ENCODE measurements around the gene LIN52.

The LIN52 gene, protein sequence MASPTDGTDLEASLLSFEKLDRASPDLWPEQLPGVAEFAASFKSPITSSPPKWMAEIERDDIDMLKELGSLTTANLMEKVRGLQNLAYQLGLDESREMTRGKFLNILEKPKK

DNA sequence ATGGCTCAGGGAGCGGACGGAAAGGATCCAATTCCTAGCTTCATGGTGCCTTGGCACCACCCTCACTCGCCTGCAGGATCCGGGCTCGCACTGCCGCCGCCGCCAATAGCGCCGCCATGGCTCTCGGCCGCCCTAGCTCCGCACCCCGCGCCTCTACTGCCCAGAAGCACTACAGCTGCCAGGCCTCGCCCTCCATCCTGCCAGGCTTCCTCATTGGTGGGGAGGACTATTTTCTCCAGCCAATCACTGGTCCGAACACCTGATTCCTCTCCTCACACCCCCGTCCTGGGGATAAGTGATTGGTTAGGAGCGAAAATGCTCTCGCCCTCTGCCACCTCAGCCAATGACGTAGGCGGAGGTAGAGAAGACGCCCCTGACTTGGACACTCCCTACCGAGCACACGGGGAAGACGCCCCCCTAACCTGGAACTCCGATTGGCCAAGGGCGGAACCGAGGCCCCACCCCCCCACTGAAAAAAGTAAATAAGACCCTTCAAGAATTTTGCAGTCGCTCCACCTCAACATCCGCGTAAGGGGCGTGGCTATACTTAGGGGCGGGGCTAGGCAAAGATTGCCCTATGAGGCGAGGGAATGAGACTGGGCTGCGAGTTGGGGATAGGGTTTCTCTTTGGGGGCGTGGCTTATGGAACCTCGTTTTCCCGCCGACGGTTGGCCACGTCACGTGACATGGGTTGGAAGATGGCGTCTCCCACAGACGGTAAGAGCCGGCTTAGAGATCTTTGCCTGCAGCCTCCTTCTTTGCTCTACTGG is at the start of gene LIN52, which contains the start of gene ALDH6A1:
LIN52 (plus strand) TSS at position 680 of the 770 bp plus-strand sequence; CDS start at position 699, 19 bp downstream.
ALDH6A1 (minus strand) TSS at position 177 of the 770 bp plus-strand sequence; CDS start at position 118, 59 bp downstream.
- peak; percentile 100 for DNase-seq

DNA sequence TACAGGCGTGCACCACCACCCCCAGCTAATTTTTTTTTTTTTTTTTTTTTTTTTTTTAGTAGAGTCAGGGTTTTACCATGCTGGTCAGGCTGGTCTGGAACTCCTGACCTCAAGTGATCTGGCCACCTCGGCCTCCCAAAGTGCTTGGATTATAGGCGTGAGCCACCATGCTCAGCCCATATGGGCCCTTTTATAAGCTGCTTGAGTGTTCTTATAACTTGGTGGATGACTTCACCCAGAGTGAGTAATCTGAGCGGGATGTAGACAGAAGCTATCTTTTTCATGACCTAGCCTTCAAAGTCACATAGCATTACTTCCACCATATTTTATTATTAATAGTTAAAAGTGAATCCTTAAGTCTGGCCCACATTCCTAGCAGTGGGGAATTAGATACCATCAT is 49.2 kb upstream of the LIN52 start:
- DNase-seq = no peak

DNA sequence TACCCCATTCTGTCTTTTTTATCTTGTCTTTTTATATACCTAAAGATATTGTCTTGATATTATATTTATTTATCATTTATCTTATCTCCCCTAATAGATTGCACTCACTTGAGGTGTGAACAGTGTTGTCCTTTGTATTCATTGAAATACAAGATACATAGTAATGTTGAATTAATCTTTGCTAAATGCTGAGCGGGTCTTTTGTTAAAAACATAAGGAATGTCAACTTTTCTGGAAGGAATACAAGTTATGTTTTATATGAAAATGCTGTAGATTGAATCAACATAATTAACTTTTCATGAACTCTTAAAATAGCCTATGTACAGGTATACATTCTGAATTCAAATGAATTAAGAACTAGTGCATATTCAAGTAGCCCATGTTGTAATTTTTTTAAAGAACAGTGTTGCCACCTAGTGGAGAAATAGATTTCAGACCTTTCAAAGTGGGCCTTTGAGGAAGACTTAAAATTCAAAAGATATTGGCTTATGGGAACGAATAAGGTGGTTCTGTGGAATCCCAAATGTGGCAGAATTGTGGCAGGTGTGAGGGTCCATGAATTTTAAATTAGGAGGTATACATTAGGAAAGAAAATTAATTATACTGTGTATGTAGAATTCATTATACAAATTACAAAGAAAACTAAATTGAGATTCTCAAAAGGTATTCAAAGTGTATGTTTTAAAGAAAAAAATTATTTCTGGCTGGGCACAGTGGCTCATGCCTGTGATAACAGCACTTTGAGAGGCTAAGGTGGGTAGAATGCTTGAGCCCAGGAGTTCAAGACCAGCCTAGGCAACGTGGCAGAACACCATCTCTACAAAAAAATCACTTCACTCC is 46.5 kb upstream of the LIN52 start:
- DNase-seq = peak; percentile 67 to 72

DNA sequence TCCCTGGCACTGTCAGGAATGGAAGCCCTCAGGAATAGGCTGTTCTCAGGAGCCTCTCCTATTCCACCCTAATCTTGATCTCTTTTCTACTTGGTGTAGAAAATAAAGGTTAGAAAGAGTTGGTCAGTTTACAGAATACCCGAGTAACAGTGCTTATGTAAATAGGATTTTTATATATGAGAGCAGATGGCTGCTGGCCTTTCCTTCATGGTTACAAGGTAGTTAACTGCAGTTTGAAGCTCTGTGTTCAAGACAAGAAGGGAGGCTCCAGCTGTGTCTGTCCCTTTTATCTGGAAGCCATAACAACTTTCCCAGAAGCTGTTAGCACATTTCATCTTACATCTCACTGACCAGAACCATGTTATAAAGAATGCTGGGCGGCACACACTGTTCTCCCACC is 42.5 kb upstream of the LIN52 start:
- DNase-seq = no peak

DNA sequence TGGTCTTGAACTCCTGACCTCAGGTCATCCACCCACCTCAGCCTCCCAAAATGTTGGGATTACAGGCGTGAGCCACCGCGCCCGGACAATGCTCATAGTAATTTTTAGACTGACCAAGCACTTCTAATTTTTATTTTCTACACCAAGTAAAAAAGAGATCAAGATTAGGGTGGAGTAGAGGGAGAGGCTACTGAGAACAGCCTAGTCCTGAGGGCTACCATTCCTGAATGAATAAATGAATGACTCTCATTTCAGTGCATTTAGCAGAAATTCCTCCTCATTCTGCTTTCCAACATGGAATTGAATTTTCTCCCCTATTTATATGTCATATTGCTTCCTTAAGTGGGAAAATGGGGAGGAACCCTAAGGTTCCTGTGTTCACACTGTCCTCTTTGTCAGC is 39.2 kb upstream of the LIN52 start:
- no peak for DNase-seq

DNA sequence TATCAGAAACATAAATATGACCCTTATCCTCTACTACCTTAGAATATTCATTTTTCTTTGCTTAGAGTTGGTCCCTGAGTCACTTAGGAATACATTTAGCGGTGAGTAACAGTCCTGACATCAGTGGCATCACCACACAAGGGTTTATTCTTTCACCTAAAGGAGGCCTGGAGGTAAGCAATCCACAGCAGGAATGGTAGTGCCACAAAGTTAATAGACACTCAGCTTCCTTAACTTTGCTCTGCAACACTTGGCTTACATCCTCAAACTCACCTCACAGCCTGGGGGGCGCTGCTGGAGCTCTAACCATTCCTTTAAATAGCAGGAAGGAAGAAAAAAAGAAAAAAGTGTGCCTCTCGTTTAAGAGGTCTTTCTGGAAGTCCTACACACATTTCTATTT is 36.5 kb upstream of the LIN52 start:
- peak; percentile 31 to 38 for DNase-seq

DNA sequence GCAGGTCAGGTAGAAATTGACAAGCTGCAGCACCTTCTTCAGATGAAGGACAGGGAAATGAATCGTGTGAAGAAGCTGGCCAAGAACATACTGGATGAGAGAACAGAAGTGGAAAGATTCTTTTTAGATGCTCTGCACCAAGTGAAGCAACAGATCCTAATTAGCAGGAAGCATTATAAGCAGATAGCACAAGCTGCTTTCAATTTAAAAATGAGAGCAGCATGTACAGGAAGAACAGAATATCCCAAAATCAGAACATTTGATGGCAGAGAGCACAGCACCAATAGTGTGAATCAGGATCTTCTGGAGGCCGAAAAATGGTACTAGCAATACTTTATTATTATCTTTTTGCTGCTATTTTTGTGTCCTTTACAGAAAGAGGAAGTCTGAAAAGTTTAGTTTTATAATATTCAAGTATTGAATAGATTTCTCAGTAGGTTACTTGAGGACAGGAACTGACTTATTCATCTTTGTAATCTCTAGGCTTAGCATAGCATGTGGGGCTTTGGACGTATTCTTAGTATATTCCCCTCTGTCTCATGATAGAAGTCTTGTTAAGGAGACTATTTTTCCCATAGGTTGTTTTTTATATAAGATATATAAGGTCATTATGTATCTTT is 34.8 kb upstream of the LIN52 start:
- DNase-seq = peak; percentile 17 to 34

DNA sequence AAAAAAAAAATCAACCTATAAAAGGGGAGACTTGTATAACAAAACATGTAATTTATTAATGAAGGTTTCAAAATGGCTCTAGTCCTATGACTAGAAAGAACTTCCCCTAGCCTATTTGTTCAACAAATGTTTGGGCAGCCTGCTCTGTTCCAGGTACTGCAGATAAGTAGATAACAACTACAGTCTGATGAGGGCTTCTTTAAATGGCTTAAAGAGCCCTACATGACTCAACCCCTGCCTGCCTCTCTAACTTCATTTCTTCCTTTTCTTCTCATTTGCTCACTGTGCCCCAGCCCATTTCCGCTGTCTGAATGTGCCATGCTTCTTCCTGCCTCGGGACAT is 22.0 kb upstream of the LIN52 start:
- DNase-seq = no peak

DNA sequence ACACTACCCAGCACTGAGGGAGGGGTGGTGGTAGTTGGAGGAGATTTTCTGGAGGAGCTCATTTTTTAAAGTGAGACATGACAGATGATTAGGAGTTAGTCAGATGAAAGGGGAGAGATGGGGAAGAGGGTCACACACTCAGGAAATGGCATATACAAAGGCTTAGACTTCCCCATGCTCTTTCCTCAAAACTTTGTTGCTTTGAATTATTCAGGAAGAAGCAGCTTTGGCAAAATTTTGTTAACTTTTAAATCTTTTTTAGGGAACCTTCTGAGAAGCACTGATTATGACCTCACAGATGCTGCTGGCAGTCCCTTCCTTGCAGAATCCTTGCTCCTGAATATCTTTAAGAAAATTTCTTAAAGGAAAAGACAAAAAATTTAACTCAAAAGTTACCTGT is 20.3 kb upstream of the LIN52 start:
- no peak for DNase-seq

DNA sequence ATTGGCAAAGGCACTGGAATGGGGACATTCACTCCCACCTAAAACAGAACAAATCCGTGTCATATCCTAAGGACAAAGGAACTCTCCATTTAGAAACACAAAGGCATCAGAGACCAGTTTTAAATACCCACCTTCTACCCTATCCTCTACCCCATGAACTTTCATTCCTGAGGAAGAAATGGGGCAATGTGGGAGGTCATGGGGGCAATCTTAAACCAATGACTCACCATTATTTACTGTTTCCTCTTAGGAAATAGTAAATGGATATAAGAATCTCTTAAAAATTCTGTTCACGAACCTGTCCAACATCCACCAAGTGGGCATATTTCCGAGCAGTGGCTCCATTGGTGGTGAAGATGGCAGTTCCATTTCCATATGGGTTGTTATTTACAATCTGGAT is 19.9 kb upstream of the LIN52 start:
- no peak for DNase-seq

DNA sequence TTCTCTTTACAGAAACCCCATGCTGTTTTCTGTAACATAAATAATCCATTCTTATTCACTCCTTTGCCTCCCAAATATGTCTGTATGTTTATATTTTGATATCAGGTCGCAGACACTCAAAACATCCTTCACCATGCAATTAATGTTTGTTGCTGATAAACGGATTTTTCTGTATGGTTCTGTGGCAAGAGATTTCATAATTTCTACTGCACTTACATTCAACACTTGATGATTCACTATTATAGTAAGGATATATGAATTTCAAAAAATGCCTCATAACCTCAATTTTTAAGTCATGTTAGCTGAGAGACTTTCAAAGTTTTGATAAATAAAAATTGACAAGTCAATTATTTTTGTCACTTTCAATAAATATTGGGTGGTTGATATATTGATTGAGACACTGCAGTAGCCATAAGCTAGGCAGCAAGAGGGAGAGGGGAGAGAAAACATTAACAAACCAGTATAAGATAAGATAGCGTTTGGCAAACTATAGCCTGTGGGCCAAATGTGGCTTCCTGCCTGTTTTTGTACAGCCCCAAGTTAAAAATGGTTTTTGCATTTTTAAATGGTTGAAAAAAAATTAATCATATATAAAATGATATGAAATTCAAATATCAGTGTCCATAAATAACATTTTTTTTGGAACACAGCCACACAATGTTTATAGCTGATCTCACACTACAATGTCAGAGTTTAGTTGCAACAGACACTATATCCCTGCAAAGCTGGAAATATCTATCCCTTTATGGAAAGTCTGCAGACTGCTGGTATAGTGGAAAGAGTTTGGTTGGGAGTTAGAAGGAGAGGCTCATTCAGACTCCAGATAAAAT is 18.8 kb upstream of the LIN52 start:
- no peak for DNase-seq

DNA sequence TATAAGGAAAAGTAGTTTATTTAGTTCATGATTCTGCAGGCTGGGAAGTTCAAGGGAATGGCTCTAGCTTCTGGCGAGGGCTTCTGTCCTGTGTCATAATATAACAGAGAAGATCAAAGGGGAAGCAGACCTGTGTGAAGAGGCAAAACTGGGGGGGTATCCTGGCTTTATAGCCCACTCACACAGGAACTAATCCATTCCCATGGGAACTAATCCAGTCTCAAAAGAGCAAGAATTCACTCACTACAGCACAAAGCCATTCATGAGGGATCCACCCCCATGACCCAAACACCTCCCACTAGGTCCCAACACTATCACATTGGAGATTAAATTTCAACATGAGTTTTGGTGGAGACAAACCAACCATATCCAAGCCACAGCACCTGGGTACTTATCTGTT is 7.4 kb upstream of the LIN52 start:
- no peak for DNase-seq

DNA sequence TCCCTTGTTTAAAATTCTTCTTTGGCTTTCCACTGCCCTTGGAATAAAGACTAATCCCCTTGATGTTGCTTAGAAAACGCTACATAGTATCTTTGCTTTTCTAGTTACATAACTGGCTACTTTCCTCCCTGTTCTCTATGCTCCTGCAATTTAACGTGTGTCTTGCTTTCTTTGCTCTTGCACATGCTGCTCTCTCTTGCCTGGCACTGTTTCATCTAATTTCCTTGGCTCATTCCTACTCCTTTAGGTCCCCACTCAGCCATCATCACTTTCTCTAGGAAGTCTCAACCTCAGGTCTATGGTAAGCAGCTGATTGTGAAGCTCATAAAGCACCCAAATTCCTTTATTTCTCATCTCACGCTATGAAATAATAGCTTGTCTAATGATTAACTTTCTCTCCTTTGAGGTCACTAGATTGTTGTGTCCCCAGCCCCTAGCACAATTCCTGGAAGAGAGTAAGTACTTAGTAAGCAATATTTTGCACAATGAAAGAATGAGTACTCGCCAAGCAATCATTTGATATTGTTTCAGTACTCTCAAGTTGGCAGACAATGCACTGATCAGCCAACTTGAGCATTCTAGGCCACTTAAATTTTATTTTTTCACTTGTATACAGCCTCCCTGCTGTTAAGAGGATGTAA is 3.8 kb upstream of the LIN52 start:
- DNase-seq = no peak

DNA sequence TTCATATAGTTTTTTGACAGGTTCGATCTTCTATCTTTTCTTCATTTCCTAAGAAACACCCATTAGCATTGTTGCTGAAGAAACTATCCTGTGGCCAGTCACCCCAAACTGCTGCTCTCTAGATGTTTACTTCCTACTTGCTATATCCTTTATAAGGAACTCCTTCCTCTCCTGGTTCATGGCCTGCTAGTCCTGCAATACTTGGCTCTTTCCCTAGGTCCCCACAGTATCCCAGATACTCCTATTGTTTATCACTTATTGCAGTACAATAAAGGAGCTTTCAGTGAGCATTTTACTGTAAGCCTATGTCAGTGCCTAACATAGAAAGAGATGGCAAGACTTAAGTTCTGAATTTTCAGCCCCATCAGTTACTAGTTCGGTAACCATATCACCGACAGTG is 3.3 kb upstream of the LIN52 start:
- no peak for DNase-seq

DNA sequence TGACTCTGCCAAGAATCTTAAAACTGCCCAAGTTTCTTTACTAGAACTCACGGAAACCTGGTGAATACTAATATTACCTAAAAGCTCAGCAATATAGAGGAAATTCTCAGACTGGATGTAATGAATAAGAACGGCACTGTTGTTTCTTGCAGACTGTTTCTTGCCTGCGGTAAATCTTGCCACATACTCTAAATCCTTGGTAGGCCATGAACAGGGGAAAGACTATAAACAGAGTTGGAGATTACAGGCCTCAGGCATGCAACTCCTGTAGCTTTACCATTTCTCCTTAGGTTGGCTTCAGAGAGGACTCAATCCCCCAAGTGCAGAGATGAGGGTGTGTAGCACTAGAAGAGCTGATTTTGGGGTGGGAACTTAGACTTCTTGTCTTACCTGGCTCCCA is 1.6 kb upstream of the LIN52 start:
- DNase-seq = no peak

DNA sequence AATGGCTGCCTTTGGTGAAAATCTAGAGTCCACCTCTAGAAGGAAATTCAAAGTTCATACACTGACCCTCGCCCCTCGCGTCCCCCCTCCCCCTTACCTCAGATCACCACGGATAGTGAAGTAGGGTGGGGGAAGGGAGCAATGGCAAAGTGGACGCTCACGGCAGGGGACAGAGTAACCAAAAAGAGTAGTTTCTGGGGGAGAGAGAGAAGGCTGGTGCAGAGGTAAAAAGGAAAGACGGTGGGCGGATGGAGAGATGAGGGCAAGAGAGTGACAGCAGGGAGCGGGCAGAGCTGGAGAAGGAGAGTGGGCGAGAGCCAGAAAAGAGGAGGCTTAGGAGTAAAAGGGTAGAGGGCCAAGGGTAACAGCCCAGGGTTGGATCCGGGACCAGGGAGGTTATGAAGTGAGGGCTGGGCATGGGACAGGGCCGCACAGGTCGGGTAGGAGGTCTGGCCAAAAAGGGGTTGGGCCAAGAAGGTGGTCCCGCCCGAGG is 926 bp upstream of the LIN52 start:
- peak in 1 of 2 experiments; percentile 44 for DNase-seq

DNA sequence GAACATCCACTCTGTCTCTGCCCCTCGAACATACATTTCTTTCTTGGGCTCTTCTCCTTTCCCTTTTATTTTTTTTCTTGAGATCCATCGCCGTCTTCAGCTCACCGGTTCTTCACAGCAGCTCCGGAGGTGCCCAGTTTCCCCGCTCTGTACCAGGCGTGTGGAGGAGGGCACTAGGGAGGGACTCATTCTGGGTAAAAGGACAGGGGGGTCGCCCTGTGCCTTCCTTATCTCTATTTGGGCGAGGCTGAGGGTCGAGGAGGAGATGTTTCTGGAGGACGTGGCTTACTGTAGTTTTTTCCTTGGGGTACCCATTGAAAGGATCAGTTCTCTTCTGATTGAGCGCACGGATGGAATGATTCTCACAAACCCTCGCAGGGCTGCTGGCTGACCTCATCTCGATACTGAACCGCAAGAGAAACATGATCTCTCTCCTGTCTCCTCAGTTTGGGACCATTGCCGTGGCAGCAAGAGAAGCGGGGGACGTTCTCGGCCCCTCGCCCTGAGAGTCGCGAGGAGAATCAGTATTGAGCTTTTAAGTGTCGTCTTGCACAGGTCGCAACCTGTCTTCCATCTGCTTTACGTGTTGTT is 386 bp downstream of the LIN52 start:
- DNase-seq = peak; percentile 35 to 63

DNA sequence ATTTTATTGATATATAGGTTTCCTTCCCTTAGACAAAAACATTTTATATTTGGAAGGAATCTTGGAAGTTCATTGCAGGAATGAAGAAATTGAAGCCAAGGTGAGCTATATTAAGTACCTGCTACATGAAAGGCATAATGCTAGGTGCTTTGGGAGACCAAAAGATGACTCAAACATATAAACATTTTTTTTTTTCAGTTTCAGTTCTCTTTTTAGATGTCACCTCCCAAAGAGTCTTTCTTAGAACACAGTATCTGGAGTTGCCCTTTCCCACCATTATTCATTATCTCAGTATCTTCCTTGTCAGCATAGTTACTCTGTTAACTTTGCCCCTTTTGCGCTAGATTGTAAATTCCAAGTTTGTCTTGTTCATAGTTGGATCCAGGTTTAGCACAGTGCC is 1.1 kb downstream of the LIN52 start:
- no peak for DNase-seq

DNA sequence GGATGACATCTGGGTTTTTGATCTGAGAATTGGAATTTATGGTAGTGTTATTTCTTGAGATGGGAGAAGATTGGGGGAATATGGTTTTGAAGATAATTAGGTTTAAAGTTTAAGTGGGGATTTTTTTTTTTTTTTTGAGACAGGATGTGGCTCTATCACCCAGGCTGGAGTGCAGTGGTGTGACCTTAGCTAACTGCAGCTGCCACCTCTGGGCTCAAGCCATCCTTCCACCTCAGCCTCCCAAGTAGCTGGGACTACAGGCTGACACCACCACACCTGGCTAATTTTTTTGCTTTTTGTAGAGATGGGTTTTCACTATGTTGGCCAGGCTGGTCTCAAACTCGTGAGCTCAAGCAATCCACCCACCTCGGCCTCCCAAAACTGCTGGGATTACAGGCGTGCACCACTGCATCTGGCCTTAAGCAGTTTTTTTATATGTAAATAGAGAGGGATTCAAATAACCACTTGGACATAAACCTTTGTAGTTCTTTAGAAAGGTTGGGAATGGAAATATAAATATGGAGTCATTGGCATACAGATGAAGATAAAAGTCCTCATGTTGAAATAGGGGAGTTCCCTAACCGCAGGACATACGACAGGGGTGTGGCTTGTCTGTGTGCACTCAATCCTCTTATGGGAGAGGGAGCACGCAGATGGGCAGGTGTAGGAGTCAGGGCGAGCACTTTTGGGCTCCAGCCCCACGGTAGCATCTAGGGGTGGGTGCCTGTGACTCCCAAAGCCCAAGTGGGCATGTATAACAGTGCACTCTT is 4.7 kb downstream of the LIN52 start:
- DNase-seq = no peak

DNA sequence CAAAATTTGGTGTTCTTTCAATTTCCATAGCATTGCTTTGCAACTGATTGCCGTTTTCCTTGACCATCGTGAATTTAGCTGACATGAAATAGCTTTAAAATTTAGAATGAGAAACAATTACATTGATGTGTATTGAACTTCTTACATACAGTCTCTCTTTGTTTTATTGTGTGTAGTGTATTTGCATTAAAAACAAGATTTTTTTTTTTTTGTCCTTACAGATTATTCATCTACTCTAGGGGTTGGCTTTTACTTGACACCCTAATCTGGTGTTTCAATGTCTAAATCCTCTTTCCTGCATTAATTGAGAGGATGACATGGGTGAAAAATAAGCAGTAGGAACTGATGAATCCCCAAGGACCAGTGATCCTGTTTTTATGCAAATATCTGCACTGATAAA is 20.6 kb downstream of the LIN52 start:
- DNase-seq = no peak

DNA sequence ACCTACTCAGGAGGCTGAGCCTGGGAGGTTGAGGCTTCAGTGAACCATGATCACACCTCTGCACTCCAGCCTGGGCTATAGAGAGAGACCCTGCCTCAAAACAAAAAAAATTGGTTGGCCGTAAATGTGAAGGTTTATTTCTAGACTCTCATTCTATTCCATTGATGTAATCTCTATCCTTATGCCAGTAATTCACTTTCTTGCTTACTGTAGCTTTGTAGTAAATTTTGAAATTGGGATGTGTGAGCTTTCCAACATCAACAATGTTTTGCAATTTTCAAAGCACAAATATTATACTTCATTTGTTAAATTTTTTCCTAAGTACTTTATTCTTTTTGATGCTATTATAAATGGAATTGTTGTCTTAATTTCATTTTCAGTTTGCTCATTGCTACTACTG is 24.6 kb downstream of the LIN52 start:
- DNase-seq = no peak

All from Kasumi-1 (cell line).